ENCODE measurements around the gene SOX8. TPM values are rescaled to one million over a fixed set of nuclear protein-coding genes. Genes with fewer than 3 reads are reported as not detected.
A peak's percentile ranks its signal among the peaks of the same experiment; 100 is the strongest.

The SOX8 gene
- polyA plus RNA-seq, 1 experiment, result 0.04 TPM

DNA sequence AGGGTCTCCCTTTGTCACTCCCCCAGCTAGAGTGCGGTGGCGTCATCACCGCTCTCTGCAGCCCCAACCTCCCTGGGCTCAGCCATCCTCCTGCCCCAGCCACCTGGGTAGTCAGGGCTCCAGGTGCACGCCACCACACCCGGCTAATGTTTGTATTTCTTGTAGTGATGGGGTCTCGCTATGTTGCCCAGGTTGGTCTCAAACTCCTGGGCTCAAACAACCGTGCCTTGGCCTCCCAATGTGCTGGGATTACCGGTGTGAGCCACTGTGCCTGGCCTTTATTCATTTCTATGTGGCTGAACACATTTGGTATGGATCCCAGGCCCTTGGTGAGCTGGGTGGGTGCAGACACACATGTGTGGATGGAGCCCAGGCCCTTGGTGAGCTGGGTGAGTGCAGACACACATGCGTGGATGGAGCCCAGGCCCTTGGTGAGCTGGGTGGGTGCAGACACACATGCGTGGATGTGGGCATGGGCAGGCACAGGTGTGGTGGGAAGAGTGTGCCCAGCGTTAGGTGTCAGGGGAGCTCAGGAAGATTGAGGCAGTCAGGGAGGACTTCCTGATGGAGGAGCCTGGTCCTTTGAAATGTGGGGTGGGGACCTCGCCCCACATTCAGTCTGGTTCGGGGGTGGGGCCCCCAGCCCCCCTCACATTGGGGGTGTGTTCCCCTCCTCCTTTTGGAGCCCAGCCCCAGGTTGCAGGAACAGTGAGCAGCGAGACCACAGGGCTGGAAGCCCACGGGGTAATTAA, 37.1 kb downstream of the SOX8 start:
- no peak overlapping the region for H3K4me3 ChIP-seq (ENCODE audit: low read depth, low read length)
- TF ChIP-seq CTCF (IDR thresholded peaks at IDR 0.05; ENCODE audit: insufficient read depth, low read depth, low read length), result no peak

GRCh38 chr16:1019231-1020090, 37.9 kb downstream of the SOX8 start:
- POLR2A ChIA-PET, result no interaction called here
- CTCF ChIA-PET, result interaction anchor here (0.8 kb wide), 1 partner anchor 38 kb away, joined by 3 read pairs; no protein-coding TSS in a partner anchor
- Histone ChIP-seq H3K4me3 (ENCODE audit: low read depth, low read length) (peak overlapping the region; percentile 25), H3K27me3 (ENCODE audit: control insufficient read depth, insufficient read depth, low read length) (no peaks in the 10 kb centered on the region), H3K36me3 (ENCODE audit: control insufficient read depth, insufficient read depth, low read length) (no peaks in the 10 kb centered on the region)
- peak; percentile 26 for DNase-seq (ENCODE audit: low read depth)
- no peak for TF ChIP-seq CTCF (IDR thresholded peaks at IDR 0.05; ENCODE audit: insufficient read depth, low read depth, low read length)

More for the DNA sequence above, 37.1 kb downstream of the SOX8 start:
- Histone ChIP-seq H3K27me3 (ENCODE audit: control insufficient read depth, insufficient read depth, low read length) (no peaks in the 10 kb centered on the region), H3K36me3 (ENCODE audit: control insufficient read depth, insufficient read depth, low read length) (no peaks in the 10 kb centered on the region)
- ChIA-PET POLR2A (no interaction called here), CTCF (interaction anchor here (0.6 kb wide), 1 partner anchor 88 kb away, joined by 3 read pairs; no protein-coding TSS in a partner anchor)
- no peak for DNase-seq (ENCODE audit: low read depth)

DNA sequence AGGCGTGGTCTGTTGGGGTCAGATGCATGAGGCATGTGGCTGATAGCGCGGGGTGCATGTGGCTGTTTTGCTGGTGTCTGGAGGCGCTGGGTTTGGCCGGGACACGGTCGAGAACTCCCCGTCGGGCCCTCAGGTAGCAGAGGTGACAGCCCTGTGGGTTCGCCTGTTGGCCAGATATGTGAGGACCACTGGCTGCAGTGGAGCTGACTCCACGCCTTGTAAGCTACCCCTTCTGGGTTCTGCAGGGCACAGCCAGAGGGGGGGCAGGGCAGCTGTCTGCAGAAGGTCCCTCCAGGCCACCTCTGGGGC, 38.5 kb downstream of the SOX8 start:
- no peak for DNase-seq (ENCODE audit: low read depth)
- POLR2A ChIA-PET, result no interaction called here
- no peak for TF ChIP-seq CTCF (IDR thresholded peaks at IDR 0.05; ENCODE audit: insufficient read depth, low read depth, low read length)
- Histone ChIP-seq H3K4me3 (ENCODE audit: low read depth, low read length) (no peak overlapping the region), H3K27me3 (ENCODE audit: control insufficient read depth, insufficient read depth, low read length) (no peaks in the 10 kb centered on the region), H3K36me3 (ENCODE audit: control insufficient read depth, insufficient read depth, low read length) (no peaks in the 10 kb centered on the region)
- CTCF ChIA-PET, result interaction anchor here (0.8 kb wide), 1 partner anchor 37 kb away, joined by 3 read pairs; no protein-coding TSS in a partner anchor

GRCh38 chr16:1020591-1020990, 39.0 kb downstream of the SOX8 start:
- no peak overlapping the region for H3K4me3 ChIP-seq (ENCODE audit: low read depth, low read length)
- no peak for TF ChIP-seq CTCF (IDR thresholded peaks at IDR 0.05; ENCODE audit: insufficient read depth, low read depth, low read length)
- CTCF ChIA-PET, result interaction anchor here (0.8 kb wide), 1 partner anchor 37 kb away, joined by 3 read pairs; no protein-coding TSS in a partner anchor
- H3K27me3 ChIP-seq (ENCODE audit: control insufficient read depth, insufficient read depth, low read length), result no peaks in the 10 kb centered on the region
- POLR2A ChIA-PET, result no interaction called here
- H3K36me3 ChIP-seq (ENCODE audit: control insufficient read depth, insufficient read depth, low read length), result no peaks in the 10 kb centered on the region
- DNase-seq (ENCODE audit: low read depth), result no peak

- TF ChIP-seq CTCF (IDR thresholded peaks at IDR 0.05; ENCODE audit: insufficient read depth, low read depth, low read length), result no peak
- CTCF ChIA-PET, result interaction anchor here (1.2 to 1.6 kb wide), 2 partner anchors 33 to 35 kb away, joined by 3 to 4 read pairs; no protein-coding TSS in a partner anchor
- Histone ChIP-seq H3K36me3 (ENCODE audit: control insufficient read depth, insufficient read depth, low read length) (no peaks in the 10 kb centered on the region), H3K27me3 (ENCODE audit: control insufficient read depth, insufficient read depth, low read length) (no peaks in the 10 kb centered on the region), H3K4me3 (ENCODE audit: low read depth, low read length) (no peak overlapping the region)
- POLR2A ChIA-PET, result no interaction called here
- no peak for DNase-seq (ENCODE audit: low read depth)
These were observed 40.1 kb downstream of the SOX8 start for GRCh38 chr16:1021553-1022160.
